B cell (primary cell): ENCODE measurements around the gene DGCR2. TPM values are rescaled to one million over a fixed set of nuclear protein-coding genes. Genes with fewer than 3 reads are reported as not detected.
"Not testable (repeated sequence)": the region's sequence is repeated elsewhere in the genome, so short reads cannot be mapped to it uniquely, and the experiment has no call there.

Experiments
- ATAC-seq: fragments of 200-7000 bp; cut with Tn5 transposase; one replicate; pipeline ENCODE4 v1.10.0; 2021; ENCODE audit warnings: low read depth, mild to moderate bottlenecking, moderate number of reproducible peaks, moderate library complexity
- CTCF ChIA-PET: fragments of 350-600 bp; sonication (Branson Sonifier 250); formaldehyde crosslinking; loops from one replicate; lab custom pipeline; 2021; ENCODE audit warnings: antibody characterized with exemption, inconsistent platforms; lab: Charles Lee
- POLR2A ChIA-PET: fragments of 350-600 bp; sonication (Branson Sonifier 250); formaldehyde crosslinking; loops from one replicate; lab custom pipeline; 2021; ENCODE audit warnings: antibody characterized with exemption; lab: Charles Lee
- DNase-seq: peaks from one replicate; pipeline ENCODE4 v3.0.0; 2013
- H2AFZ ChIP-seq: 2 replicates; pipeline ENCODE4 v1.6.1; 2012; ENCODE audit warnings: mild to moderate bottlenecking, low read depth, low read length; ENCODE audit not compliant: insufficient read depth, poor library complexity, severe bottlenecking
- H3K27ac ChIP-seq, 2 donors: 1 replicate in 1 of 2; 2 replicates in 1 of 2; pipeline ENCODE4 v1.5.1; 2012 to 2013; ENCODE audit warnings: low read length in 2 of 2, mild to moderate bottlenecking in 2 of 2, moderate library complexity in 1 of 2
- H3K27me3 ChIP-seq, 4 experiments: fragments of 200-600 bp in 1 of 4; sonication (generic) in 1 of 4; replicated peaks in 1 of 4; 1 replicate in 2 of 4; 2 replicates in 2 of 4; pipeline versions ENCODE4 v1.6.1 to v1.7.0; 2013 to 2016; ENCODE audit warnings: low read length in 3 of 4, mild to moderate bottlenecking in 2 of 4, mixed read lengths in 1 of 4, moderate library complexity in 1 of 4; ENCODE audit not compliant: insufficient read depth in 4 of 4, control insufficient read depth in 3 of 4; ENCODE audit errors: control extremely low read depth in 1 of 4
- H3K36me3 ChIP-seq, 2 experiments: replicated peaks in 1 of 2; 1 replicate in 1 of 2; 2 replicates in 1 of 2; pipeline versions ENCODE4 v1.6.1 to v1.7.1; 2013; ENCODE audit warnings: low read length in 1 of 2; ENCODE audit not compliant: insufficient read depth in 2 of 2, control insufficient read depth in 1 of 2; ENCODE audit errors: control extremely low read depth in 1 of 2, extremely low read depth in 1 of 2
- H3K4me1 ChIP-seq, 2 donors: fragments of 200-600 bp in 1 of 2; sonication (generic) in 1 of 2; 1 replicate in 1 of 2; 2 replicates in 1 of 2; pipeline versions ENCODE4 v1.5.1 to v1.6.1; 2013 to 2017; ENCODE audit warnings: low read length in 2 of 2; ENCODE audit not compliant: control insufficient read depth in 2 of 2, insufficient read depth in 2 of 2
- H3K4me2 ChIP-seq: replicated peaks from 2 replicates; pipeline ENCODE3; 2012; ENCODE audit warnings: mild to moderate bottlenecking, low read depth, low read length; ENCODE audit not compliant: poor library complexity, severe bottlenecking
- H3K4me3 ChIP-seq, 5 experiments: fragments of 200-600 bp in 1 of 5; sonication (generic) in 1 of 5; 1 replicate in 3 of 5; 2 replicates in 2 of 5; pipeline versions ENCODE4 v1.5.1 to v1.7.0; 2011 to 2016; ENCODE audit warnings: low read length in 4 of 5, mild to moderate bottlenecking in 4 of 5, low read depth in 2 of 5, control low read depth in 1 of 5, moderate library complexity in 1 of 5; ENCODE audit not compliant: insufficient read depth in 1 of 5; ENCODE audit errors: control extremely low read depth in 1 of 5, extremely low read depth in 1 of 5
- H3K79me2 ChIP-seq: fragments of 200-600 bp; sonication (generic); one replicate; pipeline ENCODE4 v1.6.0; 2016; ENCODE audit warnings: low read length; ENCODE audit not compliant: control insufficient read depth, insufficient read depth
- H3K9ac ChIP-seq: fragments of 200-600 bp; sonication (generic); 2 replicates; pipeline ENCODE4 v1.6.1; 2017; ENCODE audit warnings: mild to moderate bottlenecking, low read length, moderate library complexity
- H3K9me3 ChIP-seq, 3 donors: one replicate each; pipeline versions ENCODE4 v1.6.1 to v1.7.1; 2013; ENCODE audit warnings: low read length in 2 of 3; ENCODE audit not compliant: control insufficient read depth in 2 of 3, insufficient read depth in 1 of 3; ENCODE audit errors: control extremely low read depth in 1 of 3
- H4K20me1 ChIP-seq: 2 replicates; pipeline ENCODE4 v1.6.0; 2012; ENCODE audit warnings: mild to moderate bottlenecking, low read length; ENCODE audit not compliant: insufficient read depth, control insufficient read depth, poor library complexity, severe bottlenecking
- H3K27ac Mint-ChIP-seq: one replicate; pipeline ENCODE4 v1.8.0; 2021; ENCODE audit warnings: mixed read lengths
- H3K27me3 Mint-ChIP-seq: one replicate; pipeline ENCODE4 v1.8.0; 2021; ENCODE audit warnings: mixed read lengths
- H3K4me1 Mint-ChIP-seq: one replicate; pipeline ENCODE4 v1.8.0; 2021; ENCODE audit warnings: mixed read lengths
- H3K4me3 Mint-ChIP-seq: one replicate; pipeline ENCODE4 v1.8.0; 2021; ENCODE audit warnings: mixed read lengths
- H3K9me3 Mint-ChIP-seq: one replicate; pipeline ENCODE4 v1.8.0; 2022; ENCODE audit warnings: mixed read lengths; ENCODE audit not compliant: insufficient read depth
- CTCF ChIP-seq: fragments of 200-600 bp; IDR thresholded peaks from one replicate; pipeline ENCODE4 v1.8.0; 2022; ENCODE audit warnings: antibody characterized with exemption, mild to moderate bottlenecking
- EZH2 ChIP-seq: IDR thresholded peaks from 2 replicates; pipeline ENCODE4 v1.6.1; 2012; ENCODE audit warnings: borderline replicate concordance, low read depth, mild to moderate bottlenecking, moderate library complexity, low read length; ENCODE audit not compliant: insufficient read depth, poor library complexity, severe bottlenecking
- WGBS: methylation state at CpG from one replicate; pipeline ENCODE4 v1.1.5; 2013; ENCODE audit warnings: missing lambda C conversion rate; ENCODE audit not compliant: insufficient coverage; 5-methylcytosine and 5-hydroxymethylcytosine counted together
- intact Hi-C: fragments of 100-400 bp; cut with micrococcal nuclease; formaldehyde crosslinking; loops from one replicate; pipeline ENCODE4 v1.10.0; 2022
- polyA plus RNA-seq: library from polyadenylated mRNA; depleted of rRNA; stranded (reverse); fragments of >200 nt; gene quantifications from 2 replicates; pipeline ENCODE4 v1.2.3, GENCODE V29; 2012
- total RNA-seq, 2 donors: library from RNA; stranded (reverse); fragments of 120-200 nt in 1 of 2; gene quantifications; 1 replicate in 1 of 2; 2 replicates in 1 of 2; pipeline versions ENCODE4 v1.2.3 to v1.2.4, GENCODE V29; 2013 to 2022

The DGCR2 gene
- total and polyA plus RNA-seq, 2 donors (not counting 1 experiment from before 2014, with no cell fraction given), result 28.8 to 49.5 TPM

- Mint-ChIP-seq H3K9me3 (no peaks in the 10 kb centered on the region), H3K27ac (peak overlapping the region; percentile 57), H3K4me3 (peak overlapping the region; percentile 70), H3K4me1 (peaks cover 32% of the 10 kb centered on the region), H3K27me3 (no peaks in the 10 kb centered on the region)
- TF ChIP-seq CTCF (no peak), EZH2 (no peak)
- Histone ChIP-seq H3K9me3 (no peaks in the 10 kb centered on the region), H3K27ac (peak overlapping the region in 1 of 2 donors; percentile 61), H4K20me1 (peaks cover 46% of the 10 kb centered on the region), H3K36me3 (peaks cover 7 to 38% of the 10 kb centered on the region in 2 experiments), H3K27me3 (no peaks in the 10 kb centered on the region), H3K79me2 (peaks cover 61% of the 10 kb centered on the region), H2AFZ (no peak overlapping the region), H3K4me2 (peak overlapping the region; percentile 59), H3K4me1 (peaks cover 10 to 22% of the 10 kb centered on the region in 2 donors), H3K9ac (peak overlapping the region; percentile 9), H3K4me3 (no peak overlapping the region)
- 17% methylated on average over 1 of the region's 1 CpG for WGBS
- POLR2A ChIA-PET, result interaction anchor here (0.6 kb wide), 1 partner anchor 9 kb away, joined by 3 read pairs; no protein-coding TSS in a partner anchor
- peak; percentile 17 for DNase-seq
- CTCF ChIA-PET, result interaction anchor here (1.0 kb wide), 1 partner anchor 9 kb away, joined by 3 read pairs; no protein-coding TSS in a partner anchor
- no peak for ATAC-seq
- intact Hi-C loops, result no loop called here
Observed at GRCh38 chr22:19085233-19085718, 36.9 kb downstream of the DGCR2 start.

- H2AFZ ChIP-seq, H3K4me3 ChIP-seq, POLR2A ChIA-PET, intact Hi-C loops, H3K9me3 ChIP-seq, H3K27ac ChIP-seq, ATAC-seq, H3K9ac ChIP-seq, H3K9me3 Mint-ChIP-seq, H3K27ac Mint-ChIP-seq, DNase-seq, H3K27me3 Mint-ChIP-seq, H3K4me3 Mint-ChIP-seq, H3K27me3 ChIP-seq, H3K4me2 ChIP-seq: not testable (repeated sequence)
- H3K36me3 ChIP-seq, result peaks cover 7 to 44% of the 10 kb centered on the region in 2 experiments
- H3K4me1 ChIP-seq, result peaks cover 10 to 22% of the 10 kb centered on the region in 2 donors
- peaks cover 51% of the 10 kb centered on the region for H4K20me1 ChIP-seq
- CTCF ChIA-PET, result interaction anchor here (0.7 kb wide), 1 partner anchor 32 kb away, joined by 4 read pairs; no protein-coding TSS in a partner anchor
- no CpG with 5 or more reads among the region's 32 CpGs for WGBS
- peaks cover 32% of the 10 kb centered on the region for H3K4me1 Mint-ChIP-seq
- peaks cover 61% of the 10 kb centered on the region for H3K79me2 ChIP-seq
Observed at GRCh38 chr22:19084586-19084985, 37.6 kb downstream of the DGCR2 start.

GRCh38 chr22:19084126-19084525, 38.1 kb downstream of the DGCR2 start:
- intact Hi-C loops, CTCF ChIA-PET, H3K9ac ChIP-seq, POLR2A ChIA-PET, H3K27me3 ChIP-seq, H3K27me3 Mint-ChIP-seq, H3K27ac ChIP-seq, H3K4me3 Mint-ChIP-seq, H2AFZ ChIP-seq, DNase-seq, ATAC-seq, H3K9me3 ChIP-seq, H3K9me3 Mint-ChIP-seq, H3K4me3 ChIP-seq, H3K27ac Mint-ChIP-seq, H3K4me2 ChIP-seq: not testable (repeated sequence)
- H3K79me2 ChIP-seq, result peaks cover 60% of the 10 kb centered on the region
- peaks cover 32% of the 10 kb centered on the region for H3K4me1 Mint-ChIP-seq
- peaks cover 7 to 46% of the 10 kb centered on the region in 2 experiments for H3K36me3 ChIP-seq
- WGBS, result 94% methylated on average over 16 of the region's 30 CpGs
- peaks cover 53% of the 10 kb centered on the region for H4K20me1 ChIP-seq
- peaks cover 10 to 22% of the 10 kb centered on the region in 2 donors for H3K4me1 ChIP-seq
